Activated CD4-positive, alpha-beta memory T cell treated with anti-CD3 and anti-CD28 coated beads, Interleukin-2, amount 10 ng/mL, durations not matched to agents 7 days and 5 days (primary cell): ENCODE data around the gene THBD. TPM values are rescaled to one million over a fixed set of nuclear protein-coding genes. Genes with fewer than 3 reads are reported as not detected.

Source experiments
- CTCF ChIA-PET: fragments of 350-600 bp; sonication (Branson Sonifier 250); formaldehyde crosslinking; loops from one replicate; lab custom pipeline; 2021; ENCODE audit warnings: antibody characterized with exemption, inconsistent platforms; lab: Charles Lee
- POLR2A ChIA-PET: fragments of 350-600 bp; sonication (Branson Sonifier 250); formaldehyde crosslinking; loops from one replicate; lab custom pipeline; 2021; ENCODE audit warnings: antibody characterized with exemption; lab: Charles Lee
- DNase-seq: peaks from one replicate; pipeline ENCODE4 v3.0.0-alpha.2; 2020
- H3K27ac Mint-ChIP-seq: one replicate; pipeline ENCODE4 v1.8.0; 2021; ENCODE audit warnings: mild to moderate bottlenecking, mixed read lengths
- H3K27me3 Mint-ChIP-seq: one replicate; pipeline ENCODE4 v1.8.0; 2021; ENCODE audit warnings: mixed read lengths
- H3K36me3 Mint-ChIP-seq: one replicate; pipeline ENCODE4 v1.8.0; 2021; ENCODE audit warnings: low read depth, mixed read lengths
- H3K4me1 Mint-ChIP-seq: one replicate; pipeline ENCODE4 v1.8.0; 2021; ENCODE audit warnings: mixed read lengths
- H3K4me3 Mint-ChIP-seq: one replicate; pipeline ENCODE4 v1.8.0; 2021; ENCODE audit warnings: mild to moderate bottlenecking, mixed read lengths
- H3K9me3 Mint-ChIP-seq: one replicate; pipeline ENCODE4 v1.8.0; 2021; ENCODE audit warnings: mixed read lengths
- total RNA-seq, 2 experiments: library from RNA; stranded (reverse); gene quantifications; one replicate each; pipeline ENCODE4 v1.2.3, GENCODE V29; 2021

THBD gene
- total RNA-seq, 2 experiments from 2014 or later: not detected

DNA sequence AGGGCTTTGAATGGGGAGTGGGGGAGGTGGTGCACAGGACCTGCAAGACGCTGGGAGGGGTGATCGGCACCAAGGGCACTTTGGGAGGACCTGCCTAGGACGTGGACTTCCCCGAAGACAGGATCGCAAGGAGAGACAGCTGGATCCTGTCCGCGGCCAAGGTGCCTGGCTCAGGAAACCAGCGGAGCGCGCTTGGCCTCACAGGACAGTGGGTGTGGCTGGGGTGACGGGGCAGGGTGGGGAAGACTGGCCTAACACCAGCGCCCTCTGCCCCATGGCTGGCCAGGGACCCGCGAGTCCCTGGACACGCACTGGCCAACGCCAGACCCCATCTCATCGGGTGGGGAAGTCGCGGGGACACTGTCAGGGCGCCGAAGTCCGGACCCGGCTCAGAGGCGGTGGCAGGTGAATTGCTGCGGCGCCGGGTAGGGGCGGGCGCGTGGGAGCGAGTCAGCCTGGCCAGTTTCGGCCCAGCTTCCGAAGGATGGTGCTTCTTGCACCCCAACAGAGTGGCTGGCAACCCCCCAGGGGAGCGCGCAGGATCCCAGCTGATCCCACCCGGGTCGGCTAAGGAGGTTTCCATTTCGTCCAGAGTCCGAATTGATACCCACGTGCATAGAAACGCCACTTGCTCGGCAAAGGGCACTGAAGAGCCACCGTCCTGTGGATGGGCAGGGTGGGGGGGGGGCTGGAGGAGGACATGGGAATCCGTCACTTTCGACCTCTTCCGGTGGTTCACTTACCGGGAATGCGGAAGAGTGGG lies 785 bp upstream of the THBD start:
- Mint-ChIP-seq H3K4me1 (peaks cover 9% of the 10 kb centered on the region), H3K4me3 (peak overlapping the region; percentile 17), H3K9me3 (no peaks in the 10 kb centered on the region), H3K36me3 (no peaks in the 10 kb centered on the region), H3K27ac (no peak overlapping the region), H3K27me3 (peaks cover 63% of the 10 kb centered on the region)
- DNase-seq: no peak
- ChIA-PET CTCF (interaction anchor here (1.0 to 2.4 kb wide), 10 partner anchors 11 to 358 kb away, joined by 3 to 13 read pairs (median 4); partner anchors contain the start of gene CD93), POLR2A (interaction anchor here (1.0 kb wide), 2 partner anchors 36 to 185 kb away, joined by 3 read pairs; partner anchors contain the start of gene CD93)

DNA sequence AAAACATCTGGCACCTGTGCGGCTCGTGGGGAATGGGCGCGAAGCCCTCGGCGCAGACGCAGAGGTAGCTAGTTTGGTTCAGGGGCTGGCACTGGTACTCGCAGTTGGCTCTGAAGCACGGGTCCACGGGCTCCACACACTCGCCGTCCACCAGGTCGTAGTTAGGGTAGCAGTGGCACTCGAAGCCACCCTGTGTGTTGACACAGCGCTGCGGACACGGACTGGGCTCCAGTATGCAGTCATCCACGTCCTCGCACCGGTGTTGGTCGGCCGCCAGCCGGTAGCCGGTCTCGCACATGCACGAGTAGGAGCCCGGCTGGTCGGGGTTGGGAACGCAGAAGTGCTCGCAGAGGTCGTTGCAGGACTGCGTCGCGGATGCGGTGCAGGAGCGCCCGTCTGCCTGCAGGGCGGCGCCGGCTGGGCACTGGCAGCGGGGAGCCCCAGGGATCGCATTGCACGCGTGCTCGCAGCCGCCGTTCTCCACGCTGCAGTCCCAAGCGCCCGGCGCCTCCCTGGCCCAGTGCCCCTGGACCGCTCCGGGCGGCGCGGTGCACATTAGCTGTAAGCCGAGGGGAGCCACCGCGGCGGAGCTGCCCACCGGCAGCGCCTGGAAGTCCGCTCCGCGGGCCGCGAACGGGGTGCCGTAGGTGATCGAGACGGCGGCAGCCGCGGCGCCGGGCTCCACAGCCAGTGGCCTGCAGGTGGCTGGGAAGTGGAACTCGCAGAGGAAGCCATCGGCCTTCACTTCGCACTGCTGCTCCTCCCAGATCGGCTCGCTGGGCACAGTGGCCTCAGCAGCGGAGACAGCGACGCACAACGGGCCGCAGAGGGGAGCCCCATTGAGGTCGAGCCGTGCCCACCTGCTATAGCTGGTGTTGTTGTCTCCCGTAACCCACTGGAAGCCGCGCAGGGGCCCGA lies 930 bp downstream of the THBD start:
- Mint-ChIP-seq H3K36me3 (no peaks in the 10 kb centered on the region), H3K4me3 (no peak overlapping the region), H3K27ac (no peak overlapping the region), H3K9me3 (no peaks in the 10 kb centered on the region), H3K27me3 (peaks cover 69% of the 10 kb centered on the region), H3K4me1 (peaks cover 9% of the 10 kb centered on the region)
- CTCF ChIA-PET: no interaction called here
- POLR2A ChIA-PET: no interaction called here
- peak; percentile 44 for DNase-seq

DNA sequence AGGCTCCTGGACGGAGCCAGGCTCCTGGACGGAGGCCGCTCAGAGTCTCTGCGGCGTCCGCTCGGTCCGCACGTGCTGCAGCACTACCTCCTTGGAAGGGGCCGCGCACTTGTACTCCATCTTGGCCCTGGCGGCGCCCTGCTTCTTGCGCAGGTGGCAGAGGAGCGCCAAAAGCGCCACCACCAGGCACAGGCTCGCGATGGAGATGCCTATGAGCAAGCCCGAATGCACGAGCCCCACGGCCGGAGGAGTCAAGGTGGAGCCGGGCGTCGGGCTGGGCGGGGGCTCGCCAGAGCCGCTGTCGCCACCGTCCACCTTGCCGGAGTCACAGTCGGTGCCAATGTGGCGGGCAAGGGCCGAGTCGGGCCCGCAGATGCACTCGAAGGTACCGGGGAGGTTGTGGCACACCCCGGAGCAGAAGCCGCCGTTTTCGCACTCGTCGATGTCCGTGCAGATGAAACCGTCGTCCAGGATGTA lies 1.7 kb downstream of the THBD start:
- no peak for DNase-seq
- POLR2A ChIA-PET: no interaction called here
- H3K9me3 Mint-ChIP-seq: no peaks in the 10 kb centered on the region
- no peak overlapping the region for H3K4me3 Mint-ChIP-seq
- H3K36me3 Mint-ChIP-seq: no peaks in the 10 kb centered on the region
- peaks cover 68% of the 10 kb centered on the region for H3K27me3 Mint-ChIP-seq
- CTCF ChIA-PET: no interaction called here
- H3K27ac Mint-ChIP-seq: no peak overlapping the region
- H3K4me1 Mint-ChIP-seq: peaks cover 9% of the 10 kb centered on the region

DNA sequence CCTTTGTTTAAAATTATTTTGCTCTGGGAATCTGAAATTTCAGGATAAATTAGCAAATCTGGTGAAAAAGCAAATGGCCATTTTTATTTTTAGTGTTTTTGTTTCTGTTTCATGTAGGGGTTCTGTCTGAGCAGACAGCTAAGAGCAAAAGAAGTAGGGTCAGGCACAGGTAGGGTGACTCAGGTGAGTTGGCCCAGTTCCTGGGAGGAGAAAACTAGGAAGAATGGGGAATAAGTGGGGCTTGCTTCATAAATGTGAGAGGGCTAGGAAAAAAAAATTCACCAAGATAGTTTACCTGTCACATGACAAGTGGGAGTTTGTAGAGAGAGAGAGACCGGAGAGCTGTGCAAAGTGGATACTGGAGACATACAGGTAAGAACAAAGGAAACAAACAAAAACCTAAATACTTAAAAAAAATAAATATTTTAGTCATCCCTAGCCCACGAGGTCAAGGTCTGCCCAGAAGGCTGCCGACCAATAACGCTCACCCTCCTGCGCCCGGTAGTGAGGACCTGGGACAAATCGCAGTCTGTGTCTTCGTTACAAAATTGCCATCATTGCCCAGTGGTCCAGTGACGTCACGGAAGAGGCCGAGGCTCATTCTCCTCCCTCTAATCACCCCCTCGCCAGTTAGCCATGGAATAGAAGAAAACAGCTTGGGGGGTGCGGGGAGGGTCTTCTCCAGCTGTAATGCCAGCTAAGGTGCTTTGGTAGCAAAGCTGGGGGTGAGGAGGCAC lies 2.3 kb downstream of the THBD start:
- H3K27me3 Mint-ChIP-seq: peaks cover 62% of the 10 kb centered on the region
- no peak overlapping the region for H3K4me3 Mint-ChIP-seq
- no peak overlapping the region for H3K27ac Mint-ChIP-seq
- H3K4me1 Mint-ChIP-seq: peaks cover 9% of the 10 kb centered on the region
- ChIA-PET CTCF (interaction anchor here (1.6 kb wide), 1 partner anchor 188 kb away, joined by 4 read pairs; no protein-coding TSS in a partner anchor), POLR2A (no interaction called here)
- no peaks in the 10 kb centered on the region for H3K36me3 Mint-ChIP-seq
- no peaks in the 10 kb centered on the region for H3K9me3 Mint-ChIP-seq
- no peak for DNase-seq

DNA sequence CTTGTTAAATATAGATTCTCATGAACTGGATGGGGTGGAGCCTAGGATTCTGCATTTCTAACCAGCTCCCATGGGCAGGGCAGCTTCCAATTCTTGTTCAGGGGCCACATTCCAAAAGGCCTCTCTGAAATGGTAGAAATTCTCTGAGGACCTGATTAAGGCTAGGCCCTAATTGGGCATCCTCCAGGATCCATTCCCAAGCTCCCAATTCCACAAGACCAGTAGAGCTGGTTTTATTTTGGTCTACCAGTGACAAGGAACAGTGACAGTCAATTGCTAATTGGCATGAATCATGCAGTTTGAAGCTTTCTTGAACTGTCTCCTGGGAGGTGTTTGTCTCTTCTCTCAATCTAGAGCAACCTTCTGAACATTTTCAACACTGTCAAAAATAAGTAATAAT lies 3.0 kb downstream of the THBD start:
- Mint-ChIP-seq H3K4me3 (no peak overlapping the region), H3K36me3 (no peaks in the 10 kb centered on the region), H3K27me3 (peaks cover 60% of the 10 kb centered on the region), H3K27ac (no peak overlapping the region), H3K4me1 (peaks cover 9% of the 10 kb centered on the region), H3K9me3 (no peaks in the 10 kb centered on the region)
- ChIA-PET CTCF (interaction anchor here (1.6 kb wide), 1 partner anchor 189 kb away, joined by 4 read pairs; no protein-coding TSS in a partner anchor), POLR2A (no interaction called here)
- DNase-seq: no peak

DNA sequence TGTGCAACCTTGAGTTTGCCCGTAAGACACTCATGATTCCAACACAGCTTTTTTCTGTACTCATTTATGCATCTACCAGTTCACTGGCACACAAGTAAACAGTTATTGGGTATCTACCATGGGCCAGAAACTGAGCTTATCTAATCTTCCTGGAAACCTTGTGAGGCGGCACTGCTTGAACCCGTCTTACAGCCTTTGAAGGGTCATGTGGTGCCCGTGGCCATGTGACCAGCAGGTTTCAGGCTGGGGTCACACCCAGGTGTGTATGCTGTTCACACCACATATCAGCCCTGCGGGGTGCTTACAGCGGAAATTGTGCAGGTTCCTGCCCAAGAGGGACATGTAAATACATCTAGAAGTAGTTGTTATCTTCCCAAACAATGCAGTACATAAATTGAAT lies 6.1 kb downstream of the THBD start:
- CTCF ChIA-PET: interaction anchor here (0.8 kb wide), 1 partner anchor 192 kb away, joined by 3 read pairs; no protein-coding TSS in a partner anchor
- peak; percentile 24 for DNase-seq
- no peaks in the 10 kb centered on the region for H3K9me3 Mint-ChIP-seq
- H3K36me3 Mint-ChIP-seq: no peaks in the 10 kb centered on the region
- no peak overlapping the region for H3K4me3 Mint-ChIP-seq
- H3K4me1 Mint-ChIP-seq: peaks cover 2% of the 10 kb centered on the region
- H3K27me3 Mint-ChIP-seq: peaks cover 49% of the 10 kb centered on the region
- H3K27ac Mint-ChIP-seq: no peak overlapping the region
- POLR2A ChIA-PET: no interaction called here

DNA sequence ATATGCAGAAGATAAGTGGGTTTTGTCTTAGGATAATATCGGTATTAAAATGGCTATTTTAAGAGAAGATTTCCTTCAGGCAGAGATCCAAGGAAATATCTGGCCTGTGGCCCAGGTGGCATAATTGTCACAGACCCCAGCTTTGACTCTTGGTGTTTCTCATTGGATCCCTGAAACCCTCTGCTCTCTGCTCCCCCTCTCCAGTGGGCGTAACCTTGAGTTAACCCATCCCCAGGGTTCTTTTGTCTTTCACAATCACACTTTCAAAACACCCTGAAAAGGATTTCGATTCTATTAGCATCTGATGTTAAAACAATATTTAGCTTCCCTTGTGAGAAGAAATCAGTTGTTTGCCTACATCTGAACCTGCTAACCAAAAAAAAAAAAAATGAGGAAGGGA lies 7.2 kb downstream of the THBD start:
- no peak for DNase-seq
- no peak overlapping the region for H3K4me3 Mint-ChIP-seq
- peaks cover 39% of the 10 kb centered on the region for H3K27me3 Mint-ChIP-seq
- ChIA-PET POLR2A (no interaction called here), CTCF (interaction anchor here (1.1 to 1.2 kb wide), 2 partner anchors 9 to 350 kb away, joined by 3 to 4 read pairs; no protein-coding TSS in a partner anchor)
- no peaks in the 10 kb centered on the region for H3K36me3 Mint-ChIP-seq
- no peaks in the 10 kb centered on the region for H3K9me3 Mint-ChIP-seq
- H3K27ac Mint-ChIP-seq: no peak overlapping the region
- no peaks in the 10 kb centered on the region for H3K4me1 Mint-ChIP-seq

DNA sequence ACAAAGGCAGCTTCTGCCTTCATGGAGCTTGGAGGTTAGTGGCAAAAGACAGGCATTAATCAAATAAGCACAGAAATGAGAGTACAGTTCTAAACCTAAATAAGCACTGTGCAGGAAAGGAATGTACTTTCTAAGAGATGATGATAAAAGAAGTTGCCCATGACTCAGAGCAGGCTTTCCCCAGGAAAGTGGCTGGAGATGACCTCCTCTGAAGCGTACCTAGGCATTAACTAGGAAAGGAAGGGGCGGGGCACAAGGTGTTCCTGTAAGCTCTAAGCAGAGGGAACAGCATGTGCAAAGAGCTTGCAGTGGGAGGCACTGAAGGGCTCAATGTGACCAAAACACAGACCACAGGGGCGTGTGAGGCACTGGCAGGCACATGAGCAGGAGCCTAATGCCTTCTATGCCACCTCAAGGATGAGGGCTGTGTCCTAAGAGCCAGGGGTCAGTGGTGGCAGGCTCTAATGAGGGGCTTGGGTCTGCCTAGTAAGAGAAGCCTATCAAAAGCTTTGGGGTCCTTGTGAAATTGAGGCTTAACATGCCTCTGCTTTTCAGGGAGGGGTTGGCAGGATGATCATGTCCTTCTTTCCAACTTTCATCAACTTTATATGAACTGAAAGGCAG lies 9.5 kb downstream of the THBD start:
- Mint-ChIP-seq H3K9me3 (no peaks in the 10 kb centered on the region), H3K27ac (no peak overlapping the region), H3K4me3 (no peak overlapping the region), H3K36me3 (no peaks in the 10 kb centered on the region), H3K4me1 (no peaks in the 10 kb centered on the region), H3K27me3 (peaks cover 25% of the 10 kb centered on the region)
- DNase-seq: no peak
- POLR2A ChIA-PET: no interaction called here
- CTCF ChIA-PET: no interaction called here

DNA sequence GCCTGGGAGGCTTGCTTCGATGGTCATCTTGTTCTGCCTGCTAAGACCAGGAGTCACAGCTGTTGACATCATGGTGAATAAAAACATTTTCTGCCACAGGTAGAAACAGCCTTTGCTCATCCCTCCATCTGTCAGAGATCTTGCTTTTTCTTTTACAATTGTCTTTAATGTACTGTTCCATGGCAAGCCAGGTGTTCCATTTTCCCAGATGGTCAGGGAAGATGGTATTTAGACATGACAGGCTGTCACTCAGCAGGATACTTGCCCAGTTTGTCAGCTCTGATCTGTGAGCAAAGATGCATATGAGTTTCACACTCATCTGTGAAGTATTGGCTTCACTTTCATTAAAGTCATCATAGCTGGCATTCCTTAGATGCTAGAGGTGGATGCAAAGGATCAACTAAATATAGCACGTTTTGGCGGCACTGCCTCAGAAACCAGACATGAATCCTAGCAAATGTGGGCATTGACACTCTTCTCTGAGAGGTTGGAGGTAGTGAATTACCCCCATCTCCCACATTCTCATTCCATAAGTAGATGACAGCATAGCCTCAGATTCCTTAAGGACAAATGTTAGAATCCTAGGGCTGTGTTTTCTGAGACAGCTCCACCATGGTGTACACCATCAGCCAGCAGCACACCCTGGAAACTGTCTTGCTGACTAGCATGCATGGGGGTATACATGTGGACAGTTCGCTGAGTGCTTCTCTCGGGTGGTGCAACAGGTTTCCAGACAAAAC lies 10.2 kb downstream of the THBD start:
- Mint-ChIP-seq H3K27ac (no peak overlapping the region), H3K9me3 (no peaks in the 10 kb centered on the region), H3K4me1 (no peaks in the 10 kb centered on the region), H3K4me3 (no peak overlapping the region), H3K36me3 (no peaks in the 10 kb centered on the region), H3K27me3 (peaks cover 23% of the 10 kb centered on the region)
- no peak for DNase-seq
- CTCF ChIA-PET: no interaction called here
- POLR2A ChIA-PET: no interaction called here

DNA sequence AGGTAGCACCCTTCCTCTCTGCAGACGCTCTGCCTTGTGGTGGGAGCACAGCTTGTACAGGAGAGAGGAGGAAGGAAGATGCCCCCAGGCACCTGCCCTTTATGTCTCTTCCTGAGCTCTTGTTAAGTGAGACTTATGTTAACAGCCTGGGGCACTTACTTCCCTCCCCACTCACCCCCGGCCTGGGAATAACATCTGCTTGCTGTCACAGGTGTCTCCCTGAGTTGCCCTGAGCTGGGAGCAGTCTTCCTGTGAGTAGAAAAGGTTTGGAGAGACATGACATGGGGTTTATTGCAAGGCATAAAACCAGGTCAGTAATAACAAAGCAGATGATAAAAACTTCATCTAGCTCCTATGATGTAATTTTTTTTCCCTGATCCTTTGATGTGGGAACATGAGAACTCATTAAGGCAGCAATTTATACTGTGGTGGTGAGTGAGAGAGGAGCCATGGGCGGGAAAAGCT lies 12.4 kb downstream of the THBD start:
- Mint-ChIP-seq H3K4me1 (no peaks in the 10 kb centered on the region), H3K27me3 (peaks cover 11% of the 10 kb centered on the region), H3K36me3 (no peaks in the 10 kb centered on the region), H3K4me3 (no peak overlapping the region), H3K9me3 (no peaks in the 10 kb centered on the region), H3K27ac (no peak overlapping the region)
- DNase-seq: no peak
- ChIA-PET POLR2A (no interaction called here), CTCF (no interaction called here)

DNA sequence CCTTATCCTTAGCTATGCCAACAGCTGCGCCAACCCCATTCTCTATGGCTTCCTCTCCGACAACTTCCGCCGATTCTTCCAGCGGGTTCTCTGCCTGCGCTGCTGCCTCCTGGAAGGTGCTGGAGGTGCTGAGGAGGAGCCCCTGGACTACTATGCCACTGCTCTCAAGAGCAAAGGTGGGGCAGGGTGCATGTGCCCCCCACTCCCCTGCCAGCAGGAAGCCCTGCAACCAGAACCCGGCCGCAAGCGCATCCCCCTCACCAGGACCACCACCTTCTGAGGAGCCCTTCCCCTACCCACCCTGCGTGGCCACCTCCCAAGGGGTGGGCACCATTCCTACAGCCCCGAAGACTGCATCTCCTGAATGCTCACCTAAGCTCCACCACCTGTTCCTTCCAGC lies 13.1 kb downstream of the THBD start:
- no peaks in the 10 kb centered on the region for H3K36me3 Mint-ChIP-seq
- DNase-seq: no peak
- H3K9me3 Mint-ChIP-seq: no peaks in the 10 kb centered on the region
- ChIA-PET CTCF (no interaction called here), POLR2A (no interaction called here)
- H3K4me1 Mint-ChIP-seq: no peaks in the 10 kb centered on the region
- H3K27me3 Mint-ChIP-seq: peaks cover 8% of the 10 kb centered on the region
- no peak overlapping the region for H3K4me3 Mint-ChIP-seq
- no peak overlapping the region for H3K27ac Mint-ChIP-seq

DNA sequence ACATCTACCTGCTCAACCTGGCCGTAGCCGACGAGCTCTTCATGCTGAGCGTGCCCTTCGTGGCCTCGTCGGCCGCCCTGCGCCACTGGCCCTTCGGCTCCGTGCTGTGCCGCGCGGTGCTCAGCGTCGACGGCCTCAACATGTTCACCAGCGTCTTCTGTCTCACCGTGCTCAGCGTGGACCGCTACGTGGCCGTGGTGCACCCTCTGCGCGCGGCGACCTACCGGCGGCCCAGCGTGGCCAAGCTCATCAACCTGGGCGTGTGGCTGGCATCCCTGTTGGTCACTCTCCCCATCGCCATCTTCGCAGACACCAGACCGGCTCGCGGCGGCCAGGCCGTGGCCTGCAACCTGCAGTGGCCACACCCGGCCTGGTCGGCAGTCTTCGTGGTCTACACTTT lies 13.7 kb downstream of the THBD start:
- H3K27ac Mint-ChIP-seq: no peak overlapping the region
- no peaks in the 10 kb centered on the region for H3K9me3 Mint-ChIP-seq
- H3K27me3 Mint-ChIP-seq: peaks cover 8% of the 10 kb centered on the region
- H3K4me3 Mint-ChIP-seq: no peak overlapping the region
- CTCF ChIA-PET: no interaction called here
- POLR2A ChIA-PET: no interaction called here
- no peaks in the 10 kb centered on the region for H3K36me3 Mint-ChIP-seq
- no peaks in the 10 kb centered on the region for H3K4me1 Mint-ChIP-seq
- DNase-seq: no peak
